Motor neuron (in vitro differentiated cells): ENCODE measurements around the gene CHURC1. TPM values are rescaled to one million over a fixed set of nuclear protein-coding genes. Genes with fewer than 3 reads are reported as not detected.
A peak's percentile ranks its signal among the peaks of the same experiment; 100 is the strongest.

Experiments used
- ATAC-seq, 8 experiments: fragments of 200-7000 bp; cut with Tn5 transposase; replicated peaks in 6 of 8; 2 replicates each; pipeline ENCODE4 v1.8.0; 2021; ENCODE audit warnings: mild to moderate bottlenecking in 8 of 8, moderate library complexity in 8 of 8
- H3K27ac ChIP-seq, 2 donors: fragments of 250-450 bp; sonication (Bioruptor Pico); 2 replicates each; pipeline ENCODE4 v1.9.0; 2021; ENCODE audit warnings: antibody characterized with exemption in 2 of 2, mild to moderate bottlenecking in 2 of 2, moderate library complexity in 1 of 2
- H3K4me1 ChIP-seq, 2 donors: fragments of 250-450 bp; sonication (Bioruptor Pico); replicated peaks in 1 of 2; 2 replicates each; pipeline ENCODE4 v1.6.1; 2021; ENCODE audit warnings: antibody characterized with exemption in 2 of 2, mild to moderate bottlenecking in 2 of 2, moderate library complexity in 1 of 2
- H3K4me3 ChIP-seq, 5 donors: fragments of 250-450 bp; sonication (Bioruptor Pico); 2 replicates each; pipeline ENCODE4 v1.9.0; 2021; ENCODE audit warnings: antibody characterized with exemption in 5 of 5, mild to moderate bottlenecking in 5 of 5, moderate library complexity in 4 of 5
- WGBS, 10 experiments: fragments of 450-650 bp; shearing (Covaris generic); methylation state at CpG; one replicate each; pipeline ENCODE4 v1.0.0; 2022; 5-methylcytosine and 5-hydroxymethylcytosine counted together
- in situ Hi-C, 9 experiments: fragments of 400-800 bp; cut with MboI; loops; one replicate each; pipeline ENCODE4 v1.15.0; 2021; ENCODE audit warnings: low sequenced_read_pairs in 9 of 9, low pct_unique_long_range_greater_than_20kb in 2 of 9; ENCODE audit not compliant: unreplicated experiment in 9 of 9
- total RNA-seq, 8 experiments: library from RNA; unstranded; fragments of 300-600 nt; gene quantifications; 2 replicates each; pipeline versions ENCODE4 v1.2.3 to v1.2.4, GENCODE V29; 2022

The CHURC1 gene
- total RNA-seq, 8 experiments from 2014 or later, result 41.4 to 120 (median 56.2) TPM

DNA sequence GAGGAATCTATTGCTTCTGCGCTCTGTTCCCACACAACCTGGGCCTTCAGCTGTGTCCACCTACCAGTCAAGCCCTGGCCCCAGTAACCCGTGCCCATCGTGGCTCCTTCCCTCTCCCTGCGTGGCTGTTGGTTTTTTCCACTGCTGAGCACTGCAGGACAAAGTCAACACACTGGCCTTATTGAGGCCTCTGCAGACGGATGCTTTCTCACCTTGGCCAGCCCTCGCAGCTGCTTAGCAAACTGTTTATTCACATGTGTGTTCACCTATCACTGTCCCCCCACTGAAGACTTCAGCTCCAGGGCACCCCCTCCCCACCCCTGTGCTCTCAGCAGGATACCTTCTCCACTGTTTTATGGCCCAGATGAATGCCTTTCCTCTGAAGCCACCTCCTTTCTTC, 41.0 kb downstream of the CHURC1 start:
- Histone ChIP-seq H3K4me3 (no peak overlapping the region), H3K27ac (no peak overlapping the region), H3K4me1 (no peaks in the 10 kb centered on the region)
- in situ Hi-C loops, result no loop called here
- peak in 1 of 8 experiments; percentile 39 for ATAC-seq
- WGBS, 10 experiments, result 75 to 100% (median 83%) methylated on average over 1 to 4 of the region's 6 CpGs; no CpG with 5 or more reads in 6 of the 10 experiments

DNA sequence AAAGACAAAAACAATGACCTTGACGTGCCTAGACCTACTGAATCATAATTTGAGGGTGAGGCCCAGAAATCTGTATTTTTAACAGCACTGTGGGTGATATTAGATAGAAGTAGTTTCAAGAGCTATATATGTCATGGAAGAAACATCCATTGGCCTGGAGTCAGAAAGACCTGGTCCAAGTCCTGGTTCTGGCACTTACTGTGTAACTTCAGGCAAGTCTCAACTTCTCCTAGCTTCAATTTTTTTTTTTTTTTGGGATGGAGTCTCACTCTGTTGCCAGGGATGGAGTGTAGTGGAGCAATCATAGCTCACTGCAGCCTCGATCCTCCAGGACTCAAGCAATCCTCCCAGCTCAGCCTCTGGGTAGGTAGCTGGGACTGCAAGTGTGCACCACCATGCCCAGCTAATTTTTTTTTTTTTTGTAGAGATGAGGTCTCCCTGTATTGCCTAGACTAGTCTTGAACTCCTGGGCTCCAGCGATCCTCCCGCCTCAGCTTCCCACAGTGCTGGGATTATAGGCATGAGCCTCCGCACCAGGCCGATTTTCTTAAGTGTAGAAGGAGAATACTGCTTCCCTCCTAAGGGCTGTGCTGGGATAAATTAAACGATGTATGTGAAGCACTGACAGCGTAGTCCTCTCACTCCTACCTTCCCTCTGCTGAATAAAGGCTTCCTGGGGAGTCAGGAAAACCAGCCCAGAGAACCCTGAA, 42.6 kb downstream of the CHURC1 start:
- no peak overlapping the region for H3K4me3 ChIP-seq
- in situ Hi-C loops, result no loop called here
- no peak overlapping the region for H3K27ac ChIP-seq
- WGBS, 10 experiments, result 73 to 100% (median 82%) methylated on average over 2 to 8 of the region's 8 CpGs; no CpG with 5 or more reads in 3 of the 10 experiments
- no peak for ATAC-seq
- no peaks in the 10 kb centered on the region for H3K4me1 ChIP-seq

DNA sequence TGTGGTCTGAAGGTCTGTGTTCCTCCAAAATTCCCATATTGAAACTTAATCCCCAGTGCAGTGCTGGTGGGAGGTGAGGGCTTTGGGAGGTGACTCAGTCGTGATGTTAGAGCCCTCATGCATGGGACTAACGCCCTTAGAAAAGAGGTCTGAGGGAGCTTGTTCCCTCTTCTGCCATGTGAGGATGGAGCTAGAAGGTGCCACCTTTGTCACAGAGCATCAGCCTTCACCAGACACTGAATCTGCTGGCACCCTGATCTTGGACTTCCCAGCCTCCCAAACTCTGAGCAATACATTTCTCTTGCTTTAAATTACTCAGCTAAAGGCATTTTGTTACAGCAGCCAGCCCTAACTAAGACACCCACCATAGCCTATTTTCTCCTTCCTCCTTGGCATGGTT, 43.9 kb downstream of the CHURC1 start:
- H3K4me1 ChIP-seq, result no peaks in the 10 kb centered on the region
- H3K27ac ChIP-seq, result no peak overlapping the region
- ATAC-seq, result no peak
- 67 to 100% (median 90%) methylated on average over 1 of the region's 2 CpGs; no CpG with 5 or more reads in 4 of the 10 experiments for WGBS, 10 experiments
- no peak overlapping the region for H3K4me3 ChIP-seq
- in situ Hi-C loops, result no loop called here

DNA sequence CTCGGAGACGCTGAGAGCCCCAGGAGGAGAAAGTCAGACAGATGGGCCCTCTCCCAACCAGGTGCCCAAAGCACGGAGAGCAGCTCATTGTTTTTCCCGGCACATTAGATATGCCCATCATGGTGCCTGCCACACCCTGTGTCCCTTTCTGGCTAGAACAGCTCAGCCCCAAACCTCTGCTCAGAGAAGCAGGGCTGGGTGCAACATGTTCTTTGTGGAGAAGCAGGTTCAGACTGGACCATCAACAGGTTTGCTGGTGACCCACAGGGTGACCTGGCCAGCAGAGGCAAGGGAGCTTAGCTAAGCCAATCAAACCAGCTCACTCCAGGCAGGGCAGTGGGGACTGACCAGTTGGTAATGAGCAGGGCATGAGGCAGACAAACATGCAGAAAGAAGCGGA, 44.5 kb downstream of the CHURC1 start:
- H3K4me3 ChIP-seq, result no peak overlapping the region
- ATAC-seq, result no peak
- no peak overlapping the region for H3K27ac ChIP-seq
- 60 to 100% (median 100%) methylated on average over 1 to 5 of the region's 5 CpGs; no CpG with 5 or more reads in 3 of the 10 experiments for WGBS, 10 experiments
- in situ Hi-C loops, result no loop called here
- no peaks in the 10 kb centered on the region for H3K4me1 ChIP-seq

DNA sequence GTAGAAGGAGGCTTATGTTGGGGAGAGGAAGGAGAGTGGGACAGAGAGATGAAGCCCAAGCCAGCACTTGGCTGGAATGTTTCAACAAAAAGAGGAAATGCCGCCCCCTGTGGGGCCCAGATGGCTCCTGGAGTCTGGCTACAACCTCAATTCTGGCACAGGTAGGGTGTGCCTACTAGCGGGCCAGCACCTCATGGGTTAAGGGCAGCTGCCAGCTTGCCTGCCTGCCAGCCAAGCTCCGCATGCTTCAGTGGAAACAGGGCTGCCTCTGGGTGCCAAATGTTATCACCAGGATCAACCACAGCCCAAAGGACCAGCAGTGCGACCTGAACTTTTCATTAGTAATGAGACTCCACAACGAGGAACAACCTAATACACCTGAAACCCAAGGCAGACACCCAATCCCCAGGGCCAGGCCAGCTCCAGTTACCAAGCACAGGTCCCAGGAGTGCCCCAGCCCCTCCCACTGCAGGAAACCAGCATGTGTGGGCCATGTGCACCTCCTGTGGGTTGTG, 46.6 kb downstream of the CHURC1 start:
- Histone ChIP-seq H3K27ac (no peak overlapping the region), H3K4me3 (no peak overlapping the region), H3K4me1 (no peaks in the 10 kb centered on the region)
- ATAC-seq, result no peak
- WGBS, 10 experiments, result 33 to 80% (median 38%) methylated on average over 1 to 3 of the region's 5 CpGs; no CpG with 5 or more reads in 5 of the 10 experiments
- in situ Hi-C loops, result no loop called here

DNA sequence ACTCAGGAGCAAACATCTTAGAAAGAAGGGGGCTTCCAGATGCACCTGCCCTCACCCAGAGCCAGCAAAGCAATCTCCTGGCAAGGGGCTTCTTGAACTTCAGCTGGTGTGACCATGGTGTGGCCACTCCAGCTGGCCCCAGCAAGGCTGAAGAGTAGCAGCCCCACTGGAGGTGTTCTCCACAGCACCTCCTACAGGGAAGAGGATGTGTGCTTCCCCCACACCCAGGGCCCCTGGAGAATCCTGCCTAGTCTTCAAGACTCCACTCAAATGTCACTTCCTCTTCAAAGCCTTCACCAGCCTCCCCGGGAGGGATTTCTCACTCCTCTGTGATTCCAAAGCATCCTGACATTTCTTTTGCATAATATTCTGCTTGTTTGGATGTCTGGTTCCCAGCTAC, 49.4 kb downstream of the CHURC1 start:
- 67 to 86% (median 83%) methylated on average over 1 of the region's 1 CpG; no CpG with 5 or more reads in 5 of the 10 experiments for WGBS, 10 experiments
- ATAC-seq, result no peak

DNA sequence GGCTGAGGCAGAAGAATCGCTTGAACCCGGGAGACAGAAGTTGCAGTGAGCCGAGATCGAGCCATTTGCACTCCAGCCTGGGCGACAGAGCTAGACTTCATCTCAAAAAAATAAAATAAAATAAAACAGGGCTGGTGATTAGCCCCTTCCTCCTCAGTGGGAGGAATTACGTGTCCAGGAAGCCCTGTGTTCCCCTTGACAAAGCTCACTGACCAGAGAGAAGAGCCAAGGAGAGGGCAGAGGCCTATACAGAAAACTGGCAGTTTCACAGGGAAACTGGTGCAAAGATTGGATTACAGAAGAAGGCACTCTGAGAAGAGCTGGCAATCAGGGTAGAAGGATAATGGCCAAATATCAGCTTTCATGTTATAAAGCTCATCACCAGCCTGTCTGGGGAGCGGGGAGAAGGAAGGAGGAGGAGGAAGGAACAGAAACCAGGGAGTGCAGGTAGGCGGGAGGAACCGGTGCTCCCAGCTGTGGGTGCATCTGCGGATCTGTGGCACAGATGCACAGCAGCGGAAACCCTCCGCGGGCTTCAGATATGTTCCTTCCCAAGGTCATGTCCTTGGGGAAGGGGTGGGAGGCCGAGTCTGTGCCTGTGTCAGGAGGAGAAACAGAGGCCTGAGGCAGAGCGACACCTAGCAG, 51.2 kb downstream of the CHURC1 start:
- no peak for ATAC-seq
- no peak overlapping the region for H3K27ac ChIP-seq
- peaks cover 0 to 1% of the 10 kb centered on the region in 2 donors for H3K4me1 ChIP-seq
- WGBS, 10 experiments, result 40 to 98% (median 90%) methylated on average over 2 to 12 of the region's 15 CpGs
- in situ Hi-C loops, result no loop called here
- no peak overlapping the region for H3K4me3 ChIP-seq

More for the DNA sequence above, 49.4 kb downstream of the CHURC1 start:
- no peak overlapping the region for H3K4me3 ChIP-seq
- no peak overlapping the region for H3K27ac ChIP-seq
- in situ Hi-C loops, result no loop called here
- no peaks in the 10 kb centered on the region for H3K4me1 ChIP-seq

DNA sequence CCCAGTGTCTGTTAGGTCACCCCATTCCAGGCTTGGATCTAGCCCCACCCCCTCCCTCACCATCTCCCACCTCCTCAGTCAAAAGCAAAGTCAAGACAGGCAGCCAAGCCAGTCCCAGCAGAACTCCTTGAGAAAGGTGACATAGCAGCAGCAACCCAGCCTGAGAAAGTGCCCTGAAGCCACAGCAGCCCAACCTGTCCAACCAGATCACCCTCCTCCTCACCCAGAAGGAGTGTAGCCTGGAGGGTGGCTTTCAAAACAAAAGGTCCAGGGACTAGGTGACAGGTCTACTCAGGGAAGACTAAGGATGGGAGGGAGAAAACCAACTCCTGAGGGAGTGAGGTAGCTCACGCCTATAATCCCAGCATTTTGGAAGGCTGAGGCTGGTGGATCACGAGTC, 52.7 kb downstream of the CHURC1 start:
- no peak overlapping the region for H3K27ac ChIP-seq
- peaks cover 7 to 9% of the 10 kb centered on the region in 2 donors for H3K4me1 ChIP-seq
- in situ Hi-C loops, result no loop called here
- WGBS, 10 experiments, result 0 to 100% (median 70%) methylated on average over 1 to 2 of the region's 2 CpGs; no CpG with 5 or more reads in 7 of the 10 experiments
- ATAC-seq, result no peak
- H3K4me3 ChIP-seq, result no peak overlapping the region

DNA sequence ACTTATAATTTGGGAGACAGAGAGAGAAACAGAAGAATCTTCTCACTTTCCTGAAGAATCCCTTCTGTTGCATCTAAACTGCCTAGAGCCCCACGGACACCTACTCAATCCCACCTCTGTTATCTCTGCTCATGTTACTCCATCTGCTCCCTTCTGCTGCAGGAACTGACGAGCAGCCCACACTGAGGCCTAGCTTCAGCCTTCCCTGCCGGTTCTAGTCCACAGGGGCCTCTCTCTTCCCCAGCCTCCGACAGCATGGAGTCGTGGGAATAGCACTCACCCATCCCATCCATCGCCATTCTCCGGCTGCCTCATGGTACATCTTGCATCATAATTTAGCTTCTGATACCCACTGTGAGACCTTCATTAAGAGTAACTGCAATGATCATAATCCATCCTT, 53.9 kb downstream of the CHURC1 start:
- 33 to 100% (median 81%) methylated on average over 1 to 7 of the region's 7 CpGs; no CpG with 5 or more reads in 6 of the 10 experiments for WGBS, 10 experiments
- ATAC-seq, result no peak
- H3K4me3 ChIP-seq, result no peak overlapping the region
- in situ Hi-C loops, result no loop called here
- no peak overlapping the region for H3K27ac ChIP-seq
- H3K4me1 ChIP-seq, result peaks cover 7 to 9% of the 10 kb centered on the region in 2 donors

DNA sequence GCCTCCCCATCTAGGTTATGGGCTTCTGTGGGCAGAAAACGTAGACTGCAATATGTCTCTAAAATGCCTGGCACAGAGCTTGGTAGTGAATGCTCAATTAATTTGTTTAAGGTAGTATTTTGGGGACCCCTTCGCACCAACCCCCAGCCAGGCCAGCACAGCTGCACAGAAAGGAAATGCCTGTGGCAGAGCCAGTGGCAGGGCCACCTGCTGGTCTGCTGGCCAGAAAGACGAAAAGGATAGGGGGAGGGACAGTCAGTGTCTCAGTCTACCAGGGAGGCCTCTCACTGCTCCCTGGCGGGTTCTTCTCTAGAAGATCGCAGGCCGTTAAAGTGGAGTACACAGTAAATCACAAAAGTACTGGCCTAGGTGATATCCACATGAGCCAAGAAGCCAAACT, 54.4 kb downstream of the CHURC1 start:
- in situ Hi-C loops, result no loop called here
- WGBS, 10 experiments, result 25 to 88% (median 58%) methylated on average over 1 to 6 of the region's 6 CpGs; no CpG with 5 or more reads in 4 of the 10 experiments
- Histone ChIP-seq H3K4me1 (peaks cover 7 to 9% of the 10 kb centered on the region in 2 donors), H3K27ac (no peak overlapping the region), H3K4me3 (no peak overlapping the region)
- no peak for ATAC-seq

DNA sequence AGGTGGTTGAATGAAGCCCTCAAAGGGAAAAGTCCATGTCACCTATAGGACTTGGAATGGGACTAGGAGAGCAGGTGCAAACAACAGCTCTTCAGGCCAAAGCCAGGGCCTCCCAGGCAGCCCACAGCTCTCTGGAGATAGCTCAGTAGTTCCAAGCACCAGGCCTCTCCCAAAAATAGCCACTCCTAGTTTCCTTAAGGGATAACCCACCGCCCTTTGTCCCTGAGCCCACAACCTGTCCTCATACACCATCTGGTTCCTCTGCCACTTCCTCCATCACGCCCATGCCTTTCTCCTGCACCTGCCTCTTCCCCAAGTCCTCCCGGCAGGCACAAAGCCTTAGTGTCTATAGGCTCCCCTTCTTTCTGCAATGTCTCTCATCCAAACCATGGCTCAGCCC, 55.8 kb downstream of the CHURC1 start:
- in situ Hi-C loops, result no loop called here
- H3K27ac ChIP-seq, result no peak overlapping the region
- 80 to 100% (median 100%) methylated on average over 1 to 2 of the region's 3 CpGs; no CpG with 5 or more reads in 4 of the 10 experiments for WGBS, 10 experiments
- H3K4me3 ChIP-seq, result no peak overlapping the region
- H3K4me1 ChIP-seq, result peaks cover 7 to 9% of the 10 kb centered on the region in 2 donors
- ATAC-seq, result no peak

DNA sequence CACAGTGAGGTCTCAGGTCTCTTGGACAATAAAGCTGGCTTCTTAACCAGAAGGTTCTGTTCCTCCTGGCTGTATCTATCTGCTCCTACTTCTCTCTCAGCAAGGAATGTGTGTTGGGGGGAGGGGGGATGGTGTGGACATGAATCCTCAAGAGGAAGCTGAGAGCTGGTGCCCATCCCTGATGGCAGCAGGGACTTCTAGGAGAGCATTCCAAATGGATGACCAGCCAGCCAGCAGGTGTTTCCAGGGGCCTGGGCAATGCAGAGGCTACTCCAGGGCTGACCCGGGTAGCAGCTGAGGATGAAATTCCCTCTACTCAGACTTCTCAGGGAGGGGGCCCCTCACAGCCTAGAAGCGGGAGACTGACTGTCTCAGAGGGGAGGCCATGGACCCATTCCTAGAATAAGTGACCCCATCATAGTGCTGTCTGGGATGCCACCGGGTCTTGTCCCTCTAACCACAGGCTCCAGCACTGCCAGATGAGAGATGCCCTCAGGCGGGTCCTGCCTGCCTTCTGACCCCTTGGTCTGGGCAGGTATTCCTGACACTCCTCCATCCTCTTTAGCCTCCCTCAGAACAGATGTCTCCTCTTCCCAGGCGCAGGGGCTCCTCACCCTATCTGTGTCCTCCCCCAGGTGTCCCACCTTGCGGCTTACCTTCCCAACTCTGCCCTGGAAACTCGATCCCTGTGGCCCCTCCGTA, 56.7 kb downstream of the CHURC1 start:
- no peak overlapping the region for H3K27ac ChIP-seq
- WGBS, 10 experiments, result 79 to 100% (median 82%) methylated on average over 1 to 2 of the region's 8 CpGs; no CpG with 5 or more reads in 6 of the 10 experiments
- peak overlapping the region; percentile 57 to 79 (median 68) for H3K4me3 ChIP-seq
- in situ Hi-C loops, result no loop called here
- ATAC-seq, result peak in 5 of 8 experiments; percentile 2 to 6 (median 4)
- H3K4me1 ChIP-seq, result peaks cover 7 to 9% of the 10 kb centered on the region in 2 donors

DNA sequence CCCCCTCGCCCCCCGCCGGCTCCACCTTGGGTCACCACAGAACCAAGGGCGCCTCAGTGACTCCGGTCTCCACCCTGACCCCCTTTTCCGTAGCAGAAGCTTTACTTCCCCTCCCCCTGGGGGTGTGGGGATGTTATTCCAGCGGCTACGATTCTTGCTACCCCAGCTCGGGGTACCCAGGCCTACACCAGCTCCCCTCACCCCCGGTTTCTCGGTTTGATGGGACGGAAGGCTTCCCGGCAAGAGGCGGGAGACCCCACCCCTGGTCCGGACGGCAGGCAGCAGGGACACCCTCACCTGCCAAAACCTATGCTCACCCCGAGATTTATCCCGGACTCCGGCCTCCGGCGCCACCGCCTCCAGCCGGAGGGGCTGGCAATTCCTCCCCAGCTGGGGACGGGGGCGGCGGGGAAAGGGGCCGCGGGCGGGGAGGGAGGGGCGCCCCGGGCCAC, 57.3 kb downstream of the CHURC1 start:
- peak in 1 of 8 experiments; percentile 23 for ATAC-seq
- no peak overlapping the region for H3K27ac ChIP-seq
- no CpG with 5 or more reads among the region's 31 CpGs for WGBS, 10 experiments
- peaks cover 7 to 9% of the 10 kb centered on the region in 2 donors for H3K4me1 ChIP-seq
- peak overlapping the region; percentile 57 to 79 (median 68) for H3K4me3 ChIP-seq
- in situ Hi-C loops, result no loop called here
